WTC11 (cell line): Measurements from ENCODE around the gene BLM. TPM values are rescaled to one million over a fixed set of nuclear protein-coding genes. Genes with fewer than 3 reads are reported as not detected.

Source experiments
- ATAC-seq: fragments of 200-7000 bp; cut with Tn5 transposase; 2 replicates; pipeline ENCODE4 v1.10.0; 2021; ENCODE audit warnings: mild to moderate bottlenecking, moderate library complexity
- CTCF ChIA-PET: fragments of 300-600 bp; sonication (Branson Sonifier 250); formaldehyde crosslinking; loops from one replicate; lab custom pipeline; 2021; ENCODE audit warnings: antibody characterized with exemption; lab: Charles Lee
- POLR2A ChIA-PET: fragments of 350-600 bp; sonication (Branson Sonifier 250); formaldehyde crosslinking; loops from one replicate; lab custom pipeline; 2021; ENCODE audit warnings: antibody characterized with exemption; lab: Charles Lee
- DNase-seq: peaks from one replicate; pipeline ENCODE4 v3.0.0; 2021; ENCODE audit warnings: low spot score
- H3K27ac Mint-ChIP-seq: 2 replicates; pipeline ENCODE4 v1.8.0; 2021; ENCODE audit warnings: mixed read lengths
- H3K27me3 Mint-ChIP-seq: 2 replicates; pipeline ENCODE4 v1.8.0; 2021; ENCODE audit warnings: low read depth, mild to moderate bottlenecking, moderate library complexity, mixed read lengths
- H3K36me3 Mint-ChIP-seq: 2 replicates; pipeline ENCODE4 v1.8.0; 2021; ENCODE audit warnings: mixed read lengths
- H3K4me1 Mint-ChIP-seq: 2 replicates; pipeline ENCODE4 v1.8.0; 2022; ENCODE audit warnings: mixed read lengths
- H3K4me3 Mint-ChIP-seq: 2 replicates; pipeline ENCODE4 v1.8.0; 2021; ENCODE audit warnings: mild to moderate bottlenecking, moderate library complexity, mixed read lengths
- H3K9me3 Mint-ChIP-seq: 2 replicates; pipeline ENCODE4 v1.8.0; 2021; ENCODE audit warnings: mixed read lengths
- EMX1 ChIP-seq: fragments of 250-450 bp; sonication (Bioruptor Pico); IDR thresholded peaks from 2 replicates; pipeline ENCODE4 v1.8.0; 2021; ENCODE audit warnings: mild to moderate bottlenecking
- FOXP1 ChIP-seq: sonication (generic); formaldehyde crosslinking; IDR thresholded peaks from 2 replicates; pipeline ENCODE4 v1.8.0; 2022; ENCODE audit warnings: missing genetic modification reagents, mild to moderate bottlenecking, moderate library complexity, borderline replicate concordance
- GRHL2 ChIP-seq: fragments of 250-450 bp; sonication (Bioruptor Pico); IDR thresholded peaks from 2 replicates; pipeline ENCODE4 v1.8.0; 2022; ENCODE audit warnings: mild to moderate bottlenecking, moderate library complexity; ENCODE audit not compliant: insufficient replicate concordance, severe bottlenecking
- GTF2I ChIP-seq: fragments of 250-450 bp; sonication (Bioruptor Pico); conservative IDR thresholded peaks from 2 replicates; pipeline ENCODE4 v1.4.0; 2021; ENCODE audit warnings: mild to moderate bottlenecking
- KAT7 ChIP-seq: sonication (generic); formaldehyde crosslinking; IDR thresholded peaks from 2 replicates; pipeline ENCODE4 v1.8.1; 2023; ENCODE audit warnings: missing genetic modification reagents, mild to moderate bottlenecking, borderline replicate concordance
- MXD4 ChIP-seq: fragments of 250-450 bp; sonication (Bioruptor Pico); IDR thresholded peaks from 2 replicates; pipeline ENCODE4 v1.8.0; 2021; ENCODE audit warnings: mild to moderate bottlenecking, moderate library complexity, borderline replicate concordance
- ZNF317 ChIP-seq: sonication (generic); formaldehyde crosslinking; IDR thresholded peaks from 2 replicates; pipeline ENCODE4 v1.8.1; 2023; ENCODE audit warnings: low read depth, mild to moderate bottlenecking, moderate library complexity, missing genetic modification reagents, borderline replicate concordance
- ZNF671 ChIP-seq: fragments of 250-450 bp; sonication (Bioruptor Pico); IDR thresholded peaks from 2 replicates; pipeline ENCODE4 v1.8.0; 2021; ENCODE audit warnings: mild to moderate bottlenecking
- total RNA-seq: library from RNA; stranded (reverse); gene quantifications from 3 replicates; pipeline ENCODE4 v1.2.3, GENCODE V29; 2021
- TF ChIP-seq, protein P1 (sequence below): sonication (generic); formaldehyde crosslinking; IDR thresholded peaks from 2 replicates; pipeline ENCODE4 v1.8.0; 2023; ENCODE audit warnings: missing genetic modification reagents
- TF ChIP-seq, protein P2 (sequence below): fragments of 250-450 bp; sonication (Bioruptor Pico); conservative IDR thresholded peaks from 2 replicates; pipeline ENCODE4 v1.9.0; 2021; ENCODE audit warnings: mild to moderate bottlenecking
- TF ChIP-seq, protein P3 (sequence below): sonication (generic); formaldehyde crosslinking; IDR thresholded peaks from 2 replicates; pipeline ENCODE4 v1.8.1; 2022; ENCODE audit warnings: low read depth, missing genetic modification reagents, borderline replicate concordance
- TF ChIP-seq, protein P4 (sequence below): sonication (generic); formaldehyde crosslinking; IDR thresholded peaks from 2 replicates; pipeline ENCODE4 v1.8.0; 2022; ENCODE audit warnings: mild to moderate bottlenecking, missing genetic modification reagents
- TF ChIP-seq, protein P5 (sequence below): fragments of 250-450 bp; sonication (Bioruptor Pico); IDR thresholded peaks from 2 replicates; pipeline ENCODE4 v1.9.0; 2021; ENCODE audit warnings: mild to moderate bottlenecking, borderline replicate concordance
- TF ChIP-seq, protein P6 (sequence below): sonication (generic); formaldehyde crosslinking; IDR thresholded peaks from 2 replicates; pipeline ENCODE4 v1.8.1; 2022; ENCODE audit warnings: mild to moderate bottlenecking, missing genetic modification reagents, moderate library complexity, borderline replicate concordance
- TF ChIP-seq, protein P7 (sequence below): sonication (generic); formaldehyde crosslinking; IDR thresholded peaks from 2 replicates; pipeline ENCODE4 v1.8.1; 2023; ENCODE audit warnings: mild to moderate bottlenecking, missing genetic modification reagents, moderate library complexity

BLM gene
- total RNA-seq, 1 experiment from 2014 or later = 40.5 TPM

DNA sequence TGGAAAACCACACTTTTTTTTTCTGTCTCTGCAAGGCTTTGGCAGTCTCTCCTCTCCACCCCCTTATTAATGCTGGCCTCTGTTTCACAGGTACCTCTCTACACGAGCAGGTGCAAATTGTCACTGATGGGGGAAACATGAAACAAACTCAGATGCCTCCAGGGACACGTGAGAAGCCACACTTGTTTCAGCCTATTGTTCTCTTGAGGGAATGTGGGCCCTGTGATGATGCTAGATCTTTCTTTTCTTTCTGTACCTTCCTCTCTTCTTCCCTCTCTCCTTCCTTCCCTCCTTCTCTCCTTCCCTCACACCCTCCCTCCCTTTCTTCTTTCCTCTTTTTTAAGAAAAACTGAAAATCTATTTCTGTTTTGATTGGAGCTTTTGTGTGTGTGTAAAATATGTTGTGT is 5.7 kb upstream of the BLM start (continued):
- TF ChIP-seq, protein P1, sequence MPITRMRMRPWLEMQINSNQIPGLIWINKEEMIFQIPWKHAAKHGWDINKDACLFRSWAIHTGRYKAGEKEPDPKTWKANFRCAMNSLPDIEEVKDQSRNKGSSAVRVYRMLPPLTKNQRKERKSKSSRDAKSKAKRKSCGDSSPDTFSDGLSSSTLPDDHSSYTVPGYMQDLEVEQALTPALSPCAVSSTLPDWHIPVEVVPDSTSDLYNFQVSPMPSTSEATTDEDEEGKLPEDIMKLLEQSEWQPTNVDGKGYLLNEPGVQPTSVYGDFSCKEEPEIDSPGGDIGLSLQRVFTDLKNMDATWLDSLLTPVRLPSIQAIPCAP = no peak
- TF ChIP-seq KAT7 (CRISPR knock-in tag) (no peak), GRHL2 (CRISPR knock-in tag) (no peak), EMX1 (no peak)
- TF ChIP-seq, protein P2, sequence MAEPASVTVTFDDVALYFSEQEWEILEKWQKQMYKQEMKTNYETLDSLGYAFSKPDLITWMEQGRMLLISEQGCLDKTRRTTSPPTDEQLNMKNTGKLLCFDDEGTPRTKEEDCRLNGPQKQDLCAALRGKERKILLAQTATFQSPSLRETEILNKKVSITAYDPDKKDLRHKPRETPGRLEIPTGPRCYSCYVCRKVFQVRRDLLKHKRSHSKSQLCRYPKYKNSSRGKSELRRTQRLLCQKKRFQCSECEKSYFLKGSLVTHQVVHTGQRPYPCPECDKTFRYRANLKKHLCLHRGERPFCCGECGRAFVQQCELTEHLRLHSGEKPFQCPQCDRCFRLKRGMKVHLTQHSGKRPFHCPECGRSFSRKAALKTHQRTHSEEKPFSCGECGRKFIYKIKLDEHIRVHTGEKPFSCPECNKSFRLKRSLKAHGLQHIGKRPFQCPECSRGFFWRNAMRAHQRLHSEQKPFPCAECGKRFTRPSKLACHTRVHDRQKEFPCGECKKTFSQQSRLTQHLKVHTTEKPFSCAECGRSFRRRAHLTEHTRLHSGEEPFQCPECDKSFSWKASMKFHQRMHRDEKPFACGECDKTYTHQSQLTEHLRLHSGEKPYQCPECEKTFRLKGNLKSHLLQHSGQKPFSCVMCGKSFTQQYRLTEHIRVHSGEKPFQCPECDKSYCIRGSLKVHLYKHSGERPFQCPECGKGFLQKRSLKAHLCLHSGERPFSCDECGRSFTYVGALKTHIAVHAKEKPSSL = no peak
- TF ChIP-seq, protein P3, sequence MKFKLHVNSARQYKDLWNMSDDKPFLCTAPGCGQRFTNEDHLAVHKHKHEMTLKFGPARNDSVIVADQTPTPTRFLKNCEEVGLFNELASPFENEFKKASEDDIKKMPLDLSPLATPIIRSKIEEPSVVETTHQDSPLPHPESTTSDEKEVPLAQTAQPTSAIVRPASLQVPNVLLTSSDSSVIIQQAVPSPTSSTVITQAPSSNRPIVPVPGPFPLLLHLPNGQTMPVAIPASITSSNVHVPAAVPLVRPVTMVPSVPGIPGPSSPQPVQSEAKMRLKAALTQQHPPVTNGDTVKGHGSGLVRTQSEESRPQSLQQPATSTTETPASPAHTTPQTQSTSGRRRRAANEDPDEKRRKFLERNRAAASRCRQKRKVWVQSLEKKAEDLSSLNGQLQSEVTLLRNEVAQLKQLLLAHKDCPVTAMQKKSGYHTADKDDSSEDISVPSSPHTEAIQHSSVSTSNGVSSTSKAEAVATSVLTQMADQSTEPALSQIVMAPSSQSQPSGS (CRISPR knock-in tag) = no peak
- TF ChIP-seq, all 79 proteins: peak for 0

DNA sequence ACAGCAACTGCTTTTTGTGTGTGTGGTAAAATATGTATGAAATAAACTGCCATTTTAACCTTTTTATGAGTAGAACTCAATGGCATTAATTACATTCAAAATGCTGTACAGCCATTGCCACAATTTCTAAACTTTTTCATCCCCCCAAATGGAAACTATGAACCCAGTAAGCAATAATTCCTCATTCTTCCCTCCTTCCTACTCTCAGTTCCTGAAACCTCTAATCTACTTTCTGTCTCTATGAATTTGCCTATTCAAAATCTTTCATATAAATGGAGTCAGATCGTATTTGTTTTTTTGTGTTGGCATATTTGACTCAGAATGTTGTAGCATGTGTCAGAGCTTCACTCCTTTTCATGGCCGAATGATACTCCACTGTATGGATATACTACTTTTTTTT is 5.3 kb upstream of the BLM start:
- ChIA-PET POLR2A (no interaction called here), CTCF (interaction anchor here (0.6 kb wide), 1 partner anchor 52 kb away, joined by 3 read pairs; no protein-coding TSS in a partner anchor)
- H3K9me3 Mint-ChIP-seq = no peaks in the 10 kb centered on the region
- DNase-seq = no peak
- H3K4me1 Mint-ChIP-seq = peaks cover 16% of the 10 kb centered on the region
- no peak overlapping the region for H3K4me3 Mint-ChIP-seq
- H3K36me3 Mint-ChIP-seq = no peaks in the 10 kb centered on the region
- no peaks in the 10 kb centered on the region for H3K27me3 Mint-ChIP-seq
- H3K27ac Mint-ChIP-seq = no peak overlapping the region
- TF ChIP-seq, protein P4, sequence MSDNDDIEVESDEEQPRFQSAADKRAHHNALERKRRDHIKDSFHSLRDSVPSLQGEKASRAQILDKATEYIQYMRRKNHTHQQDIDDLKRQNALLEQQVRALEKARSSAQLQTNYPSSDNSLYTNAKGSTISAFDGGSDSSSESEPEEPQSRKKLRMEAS = no peak
- TF ChIP-seq GTF2I (CRISPR knock-in tag) (no peak), FOXP1 (CRISPR knock-in tag) (no peak), MXD4 (no peak)
- TF ChIP-seq, all 79 proteins: peak for 0
- ATAC-seq = no peak

DNA sequence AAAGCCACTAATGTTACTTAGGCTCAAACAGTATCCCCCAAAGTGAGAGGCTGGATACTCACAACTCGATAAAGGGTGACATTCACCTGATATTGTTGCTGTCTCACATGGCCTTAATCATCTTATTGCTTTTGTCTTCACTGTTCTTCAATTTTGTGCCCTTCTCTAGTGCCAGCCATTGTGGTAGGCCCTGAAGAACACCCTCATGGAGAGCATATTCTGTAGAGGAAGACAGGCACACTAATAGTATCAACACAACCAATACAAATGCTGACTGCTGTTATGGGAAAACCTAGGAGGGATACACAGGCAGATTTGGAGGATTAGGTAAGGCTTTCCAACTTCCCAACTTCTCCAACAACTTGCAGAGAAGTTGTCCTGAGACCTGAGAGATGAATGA is 4.1 kb upstream of the BLM start:
- ChIA-PET POLR2A (no interaction called here), CTCF (no interaction called here)
- TF ChIP-seq ZNF671 (CRISPR knock-in tag) (no peak), GTF2I (CRISPR knock-in tag) (no peak), KAT7 (CRISPR knock-in tag) (no peak), ZNF317 (CRISPR knock-in tag) (no peak)
- TF ChIP-seq, protein P5, sequence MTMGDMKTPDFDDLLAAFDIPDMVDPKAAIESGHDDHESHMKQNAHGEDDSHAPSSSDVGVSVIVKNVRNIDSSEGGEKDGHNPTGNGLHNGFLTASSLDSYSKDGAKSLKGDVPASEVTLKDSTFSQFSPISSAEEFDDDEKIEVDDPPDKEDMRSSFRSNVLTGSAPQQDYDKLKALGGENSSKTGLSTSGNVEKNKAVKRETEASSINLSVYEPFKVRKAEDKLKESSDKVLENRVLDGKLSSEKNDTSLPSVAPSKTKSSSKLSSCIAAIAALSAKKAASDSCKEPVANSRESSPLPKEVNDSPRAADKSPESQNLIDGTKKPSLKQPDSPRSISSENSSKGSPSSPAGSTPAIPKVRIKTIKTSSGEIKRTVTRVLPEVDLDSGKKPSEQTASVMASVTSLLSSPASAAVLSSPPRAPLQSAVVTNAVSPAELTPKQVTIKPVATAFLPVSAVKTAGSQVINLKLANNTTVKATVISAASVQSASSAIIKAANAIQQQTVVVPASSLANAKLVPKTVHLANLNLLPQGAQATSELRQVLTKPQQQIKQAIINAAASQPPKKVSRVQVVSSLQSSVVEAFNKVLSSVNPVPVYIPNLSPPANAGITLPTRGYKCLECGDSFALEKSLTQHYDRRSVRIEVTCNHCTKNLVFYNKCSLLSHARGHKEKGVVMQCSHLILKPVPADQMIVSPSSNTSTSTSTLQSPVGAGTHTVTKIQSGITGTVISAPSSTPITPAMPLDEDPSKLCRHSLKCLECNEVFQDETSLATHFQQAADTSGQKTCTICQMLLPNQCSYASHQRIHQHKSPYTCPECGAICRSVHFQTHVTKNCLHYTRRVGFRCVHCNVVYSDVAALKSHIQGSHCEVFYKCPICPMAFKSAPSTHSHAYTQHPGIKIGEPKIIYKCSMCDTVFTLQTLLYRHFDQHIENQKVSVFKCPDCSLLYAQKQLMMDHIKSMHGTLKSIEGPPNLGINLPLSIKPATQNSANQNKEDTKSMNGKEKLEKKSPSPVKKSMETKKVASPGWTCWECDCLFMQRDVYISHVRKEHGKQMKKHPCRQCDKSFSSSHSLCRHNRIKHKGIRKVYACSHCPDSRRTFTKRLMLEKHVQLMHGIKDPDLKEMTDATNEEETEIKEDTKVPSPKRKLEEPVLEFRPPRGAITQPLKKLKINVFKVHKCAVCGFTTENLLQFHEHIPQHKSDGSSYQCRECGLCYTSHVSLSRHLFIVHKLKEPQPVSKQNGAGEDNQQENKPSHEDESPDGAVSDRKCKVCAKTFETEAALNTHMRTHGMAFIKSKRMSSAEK = no peak
- TF ChIP-seq, protein P6, sequence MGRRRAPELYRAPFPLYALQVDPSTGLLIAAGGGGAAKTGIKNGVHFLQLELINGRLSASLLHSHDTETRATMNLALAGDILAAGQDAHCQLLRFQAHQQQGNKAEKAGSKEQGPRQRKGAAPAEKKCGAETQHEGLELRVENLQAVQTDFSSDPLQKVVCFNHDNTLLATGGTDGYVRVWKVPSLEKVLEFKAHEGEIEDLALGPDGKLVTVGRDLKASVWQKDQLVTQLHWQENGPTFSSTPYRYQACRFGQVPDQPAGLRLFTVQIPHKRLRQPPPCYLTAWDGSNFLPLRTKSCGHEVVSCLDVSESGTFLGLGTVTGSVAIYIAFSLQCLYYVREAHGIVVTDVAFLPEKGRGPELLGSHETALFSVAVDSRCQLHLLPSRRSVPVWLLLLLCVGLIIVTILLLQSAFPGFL (CRISPR knock-in tag) = no peak
- TF ChIP-seq, protein P7, sequence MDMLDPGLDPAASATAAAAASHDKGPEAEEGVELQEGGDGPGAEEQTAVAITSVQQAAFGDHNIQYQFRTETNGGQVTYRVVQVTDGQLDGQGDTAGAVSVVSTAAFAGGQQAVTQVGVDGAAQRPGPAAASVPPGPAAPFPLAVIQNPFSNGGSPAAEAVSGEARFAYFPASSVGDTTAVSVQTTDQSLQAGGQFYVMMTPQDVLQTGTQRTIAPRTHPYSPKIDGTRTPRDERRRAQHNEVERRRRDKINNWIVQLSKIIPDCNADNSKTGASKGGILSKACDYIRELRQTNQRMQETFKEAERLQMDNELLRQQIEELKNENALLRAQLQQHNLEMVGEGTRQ = no peak
- H3K27me3 Mint-ChIP-seq = no peaks in the 10 kb centered on the region
- H3K4me1 Mint-ChIP-seq = peaks cover 21% of the 10 kb centered on the region
- no peaks in the 10 kb centered on the region for H3K9me3 Mint-ChIP-seq
- no peak overlapping the region for H3K27ac Mint-ChIP-seq
- ATAC-seq = no peak
- H3K36me3 Mint-ChIP-seq = no peaks in the 10 kb centered on the region
- DNase-seq = no peak
- H3K4me3 Mint-ChIP-seq = no peak overlapping the region
